GM18502 (cell line): ENCODE data around the gene SNRK.

Source experiments
- ATAC-seq: cut with Tn5 transposase; IDR thresholded peaks from one replicate; pipeline ENCODE4 v1.9.1; 2021; ENCODE audit warnings: mild to moderate bottlenecking; ENCODE audit not compliant: unreplicated experiment, poor library complexity

The SNRK gene

DNA sequence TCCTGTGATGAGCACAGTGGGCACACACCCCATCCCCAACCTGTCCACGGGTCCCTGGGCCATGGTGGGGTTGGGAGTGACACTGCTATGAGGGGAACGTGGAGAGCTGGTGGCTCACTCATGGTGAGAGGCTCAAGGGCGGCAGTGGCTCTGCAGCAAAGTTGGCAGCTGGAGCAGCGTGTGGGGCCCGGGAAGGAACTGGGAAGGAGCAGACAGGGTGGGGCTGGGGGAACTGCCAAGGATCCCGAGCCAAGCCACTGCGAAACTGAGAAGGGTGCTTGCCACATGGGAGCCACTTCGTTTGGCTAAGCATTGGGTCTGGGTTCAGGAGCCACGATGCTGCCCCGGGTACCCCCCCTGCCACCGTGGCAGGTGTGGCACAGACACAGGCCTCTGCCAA, 80.1 kb downstream of the SNRK start:
- no peak for ATAC-seq

DNA sequence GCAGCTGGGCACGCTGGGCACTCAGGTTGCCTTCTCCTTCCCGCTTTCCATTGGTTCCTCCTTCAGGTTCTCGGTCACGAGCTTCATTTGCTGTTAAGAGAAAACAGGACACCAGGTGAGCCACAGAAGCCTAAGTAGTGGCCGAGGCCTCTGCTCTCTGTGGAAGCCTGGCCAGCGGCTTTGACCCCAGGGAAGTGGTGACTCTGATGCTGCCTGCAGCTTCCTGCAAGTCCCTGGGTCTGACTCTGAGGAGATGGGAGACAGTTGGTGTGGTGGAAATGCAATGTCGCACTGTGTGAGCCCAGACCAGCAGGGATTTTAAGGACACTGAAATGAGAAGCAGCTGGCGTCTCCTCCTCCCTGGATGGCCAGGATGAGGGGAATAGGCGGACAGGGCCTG, 80.5 kb downstream of the SNRK start:
- no peak for ATAC-seq

DNA sequence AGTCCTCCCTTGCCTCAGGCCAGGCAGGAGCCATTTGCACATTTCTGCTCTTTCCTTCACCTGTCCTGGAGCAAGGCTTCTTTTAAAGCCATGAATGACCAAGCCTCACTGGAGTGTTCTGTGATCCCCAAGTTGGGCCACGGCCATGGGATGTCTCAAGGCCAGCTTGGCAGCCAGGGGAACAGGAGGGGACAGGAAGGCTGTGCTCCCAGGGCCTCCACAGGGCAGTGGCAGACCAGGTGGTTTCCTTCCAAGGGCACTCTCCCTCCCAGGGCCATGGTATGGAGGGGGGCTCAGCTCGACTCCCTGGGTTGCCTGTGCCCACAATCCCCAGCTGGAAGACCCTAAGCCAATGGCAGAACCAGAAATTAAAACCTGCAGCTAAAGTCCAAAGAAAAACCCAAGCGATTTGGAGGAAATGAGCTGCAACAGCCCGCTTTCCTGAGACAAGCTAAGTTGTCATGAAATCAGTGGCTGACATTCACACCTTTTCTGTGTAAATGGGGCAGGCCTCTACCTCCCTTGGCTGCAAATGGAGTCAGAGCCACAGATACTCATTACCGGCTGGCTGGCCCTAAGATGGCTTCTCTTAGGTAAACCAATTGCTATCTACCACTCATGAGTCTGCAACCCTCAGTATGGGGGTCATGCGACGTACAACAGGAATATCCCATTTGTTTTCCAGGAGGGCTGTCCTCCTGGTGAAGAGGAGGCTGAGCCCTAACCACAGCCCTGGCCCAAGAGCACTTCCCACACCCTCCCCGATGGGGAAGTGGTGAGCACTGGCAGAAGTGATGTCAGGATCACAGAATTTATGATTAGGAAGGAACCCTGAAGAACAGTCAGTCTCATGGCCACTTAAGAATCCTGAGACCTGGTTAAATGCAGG, 83.3 kb downstream of the SNRK start:
- no peak for ATAC-seq

DNA sequence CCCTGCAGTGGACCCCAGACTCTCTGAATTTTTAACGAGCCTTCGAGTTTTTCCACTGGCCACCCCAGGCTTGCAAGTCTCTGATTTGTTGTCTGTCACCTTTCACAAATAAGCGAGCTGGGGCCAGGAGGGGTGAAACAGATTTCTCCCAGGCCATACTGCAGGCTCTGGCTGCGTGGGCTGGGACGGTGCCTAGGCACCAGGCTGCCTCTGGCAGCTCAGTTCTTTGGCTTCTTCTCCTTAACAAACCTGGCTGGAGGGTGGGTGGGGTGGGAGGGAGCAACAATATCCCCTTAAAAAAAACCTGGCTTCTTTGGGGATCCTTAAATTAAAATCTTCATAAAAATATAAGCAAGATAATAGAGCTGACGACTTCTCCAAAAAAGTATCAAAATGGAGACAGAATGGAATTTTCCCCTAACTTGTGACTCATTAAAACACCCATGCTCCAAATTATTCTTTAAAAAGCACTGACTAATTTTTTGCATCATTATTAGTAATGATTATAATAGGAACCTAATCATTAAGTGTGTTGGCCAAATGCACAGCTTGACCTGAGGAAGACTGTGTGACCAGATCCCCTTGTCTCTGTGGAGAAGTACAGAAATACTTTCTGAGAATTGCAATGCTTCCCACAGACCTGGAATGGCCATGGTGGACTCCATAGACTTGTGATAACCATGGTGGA, 84.1 kb downstream of the SNRK start:
- ATAC-seq = no peak

DNA sequence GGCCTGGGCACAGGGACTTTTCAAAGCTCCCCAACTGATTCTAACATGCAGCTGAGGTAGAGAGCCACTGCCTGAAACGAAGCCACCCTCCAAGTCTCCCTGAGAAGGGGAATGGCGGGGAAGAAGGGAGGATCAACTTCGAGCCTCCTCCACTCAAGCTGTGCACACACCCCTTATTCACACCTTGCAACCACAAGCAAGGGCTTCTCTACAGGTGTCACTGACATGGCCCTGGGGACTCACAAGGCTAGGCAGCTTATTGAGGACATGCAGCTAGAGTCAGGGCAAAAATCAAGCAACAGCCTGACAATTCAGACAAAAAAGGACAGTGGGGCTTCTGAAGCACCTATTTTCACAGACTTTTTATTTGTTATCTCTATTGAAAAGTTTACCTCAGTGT, 85.2 kb downstream of the SNRK start:
- no peak for ATAC-seq

DNA sequence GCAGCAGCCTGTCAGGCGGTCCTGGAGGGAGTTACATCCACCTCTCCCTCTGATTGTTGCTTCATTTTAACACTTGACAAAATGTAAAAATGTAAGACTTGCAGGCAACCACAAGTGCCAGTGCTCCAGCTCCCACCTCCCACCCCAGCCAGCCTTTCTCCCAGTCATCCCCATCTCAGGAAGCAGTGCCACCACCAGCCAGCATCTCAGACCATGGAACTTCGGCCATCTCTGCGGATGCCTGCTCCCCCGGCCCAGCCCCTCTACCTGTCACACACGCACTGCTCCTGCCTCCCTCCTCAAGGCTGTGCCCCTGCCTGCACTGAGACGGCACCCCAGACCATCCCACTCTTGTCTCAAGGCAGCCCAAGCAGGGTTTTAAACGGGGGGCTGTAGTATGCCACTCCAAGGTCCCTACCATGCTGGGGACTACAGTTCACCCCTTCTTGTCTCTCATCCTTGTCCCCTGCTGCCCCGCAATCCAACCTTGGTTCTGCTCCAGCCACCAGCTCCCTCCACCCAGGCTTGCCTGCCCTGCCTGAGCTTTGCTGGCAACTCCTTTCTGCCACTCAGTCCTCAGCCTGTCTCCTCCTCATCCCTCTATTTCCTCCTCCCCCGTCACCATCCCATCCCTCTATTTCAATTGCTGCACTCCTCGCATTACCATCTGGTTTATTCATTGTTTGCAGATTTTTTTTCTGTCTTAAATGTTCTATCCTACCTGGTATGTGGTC, 85.8 kb downstream of the SNRK start:
- no peak for ATAC-seq

DNA sequence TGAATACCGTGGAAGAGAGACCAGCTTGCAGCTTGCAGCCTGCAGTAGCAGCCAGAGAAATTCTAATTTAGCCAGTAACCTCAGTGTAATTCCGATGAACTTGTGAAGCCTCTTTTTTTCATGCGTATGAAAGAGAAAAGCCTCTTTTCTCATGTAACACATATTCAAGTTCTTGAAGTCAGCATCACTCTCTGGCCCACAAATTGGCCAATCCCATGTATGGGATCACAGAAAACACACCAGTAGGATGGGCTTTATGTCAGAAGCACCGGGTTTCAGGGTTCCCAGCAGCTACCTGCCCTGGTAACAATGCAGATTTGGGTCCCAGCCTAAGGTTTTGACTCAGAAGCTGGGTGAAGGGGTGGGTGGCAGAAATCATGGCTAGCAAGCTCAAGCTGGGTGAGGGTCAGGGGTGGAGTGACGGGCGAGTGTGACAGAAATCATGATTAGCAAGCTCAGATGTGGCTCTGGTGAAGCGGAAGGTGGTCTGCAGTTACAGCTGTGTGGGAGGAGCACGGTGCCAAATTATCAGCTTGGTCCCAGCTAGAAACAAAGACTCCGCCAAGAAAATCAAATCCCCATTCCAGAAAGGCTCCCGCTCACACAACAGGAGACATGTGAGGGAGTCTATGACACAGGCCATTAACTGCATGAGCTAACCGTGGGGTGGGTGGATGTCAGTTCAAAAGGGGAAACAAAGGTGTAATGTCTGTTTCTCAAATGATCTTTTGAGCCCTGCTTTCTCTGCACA, 86.6 kb downstream of the SNRK start:
- ATAC-seq = no peak

DNA sequence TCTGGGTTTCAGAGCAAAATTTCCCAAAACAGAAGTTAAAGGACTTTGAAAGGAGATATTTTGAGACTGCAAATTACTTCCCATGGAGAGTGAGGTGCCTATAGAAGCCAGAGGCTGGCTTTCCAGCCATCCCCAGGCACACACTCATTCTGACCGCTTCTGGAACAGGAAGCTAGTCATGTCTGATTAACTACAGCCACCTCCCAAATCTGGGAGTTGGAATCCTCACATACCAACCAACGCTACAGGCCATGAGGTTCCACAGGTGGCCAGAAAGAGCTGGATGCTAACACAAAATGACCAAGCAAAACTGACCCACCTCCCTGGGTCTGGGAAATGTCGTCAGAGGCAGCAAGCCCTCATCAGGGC, 87.2 kb downstream of the SNRK start:
- no peak for ATAC-seq

DNA sequence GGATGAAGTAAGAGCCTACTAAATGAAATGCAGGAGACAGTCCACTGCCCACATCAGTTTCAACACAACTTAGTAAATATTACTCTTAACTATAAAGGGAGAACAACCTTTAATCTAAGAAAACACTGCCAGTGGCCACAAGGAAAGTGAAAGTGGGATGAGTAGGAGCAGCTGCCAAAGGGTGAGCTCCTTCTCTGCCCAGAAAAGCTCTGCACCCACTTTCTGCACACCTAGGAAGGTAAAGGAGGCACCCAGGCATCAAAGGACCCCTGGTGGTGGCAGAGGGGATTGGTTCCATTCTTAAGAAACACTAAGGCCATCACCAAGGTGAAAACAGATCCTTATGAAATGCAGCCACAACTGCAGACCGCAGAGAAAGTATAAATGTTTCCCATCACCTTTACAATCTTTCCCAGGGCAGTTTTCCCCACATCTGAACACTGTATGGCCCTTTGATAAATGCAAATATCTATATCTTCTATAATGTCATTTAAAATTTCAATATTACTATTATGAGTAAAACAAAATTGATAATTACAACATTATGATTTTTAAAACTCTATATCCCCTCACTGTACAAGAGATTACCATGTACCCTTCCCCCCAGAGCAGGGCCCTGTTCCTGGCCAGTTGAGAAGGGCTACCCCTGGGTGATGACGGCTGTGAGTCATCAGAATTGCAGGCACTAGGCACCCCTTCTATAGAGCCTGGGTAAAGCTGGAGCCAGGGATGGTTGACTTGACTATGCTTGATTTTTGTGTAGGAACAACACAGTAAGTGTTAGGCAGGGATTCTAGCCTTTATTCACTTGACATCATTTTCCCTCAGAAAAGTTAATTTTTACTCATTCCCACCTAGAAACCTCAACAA, 92.0 kb downstream of the SNRK start:
- ATAC-seq = peak; percentile 66

DNA sequence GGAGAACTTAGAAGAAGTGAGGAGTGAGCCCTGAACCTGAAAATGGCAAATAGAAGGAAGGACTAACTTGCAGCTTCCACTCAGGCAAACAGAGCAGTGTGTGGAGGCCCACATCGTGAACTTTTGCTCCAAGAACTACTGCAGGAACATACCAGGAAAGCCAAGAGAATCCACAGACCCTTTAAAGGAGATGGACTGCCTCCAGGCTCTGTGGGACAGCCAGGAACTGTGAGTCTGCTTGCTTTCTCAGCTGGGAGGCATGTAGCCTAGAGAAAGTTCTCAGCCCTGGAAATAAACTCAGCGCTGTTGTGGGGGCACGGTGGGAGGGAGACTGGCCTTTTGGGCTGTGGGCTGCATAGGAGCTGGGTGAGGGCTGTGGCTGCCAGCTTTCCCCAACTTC, 93.0 kb downstream of the SNRK start:
- no peak for ATAC-seq

DNA sequence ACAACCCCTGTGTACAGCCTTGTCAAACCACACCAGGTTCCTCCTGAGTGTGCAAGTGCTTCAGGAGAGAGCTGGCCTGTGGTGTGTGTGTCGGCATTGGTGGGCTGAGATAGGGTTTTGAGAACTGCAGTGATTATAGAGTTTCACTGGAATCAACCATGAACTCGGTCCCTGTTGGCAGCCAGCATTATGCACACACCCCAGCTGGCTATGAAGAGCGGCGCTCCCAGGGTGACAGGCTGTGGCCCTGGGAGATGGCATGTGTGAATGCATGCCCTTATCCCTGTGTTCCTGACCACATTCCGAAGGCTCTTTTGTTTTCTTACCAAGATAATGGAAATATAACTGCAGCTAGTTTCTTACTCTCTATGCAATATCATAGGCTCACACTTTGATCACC, 101.8 kb downstream of the SNRK start:
- ATAC-seq = no peak

DNA sequence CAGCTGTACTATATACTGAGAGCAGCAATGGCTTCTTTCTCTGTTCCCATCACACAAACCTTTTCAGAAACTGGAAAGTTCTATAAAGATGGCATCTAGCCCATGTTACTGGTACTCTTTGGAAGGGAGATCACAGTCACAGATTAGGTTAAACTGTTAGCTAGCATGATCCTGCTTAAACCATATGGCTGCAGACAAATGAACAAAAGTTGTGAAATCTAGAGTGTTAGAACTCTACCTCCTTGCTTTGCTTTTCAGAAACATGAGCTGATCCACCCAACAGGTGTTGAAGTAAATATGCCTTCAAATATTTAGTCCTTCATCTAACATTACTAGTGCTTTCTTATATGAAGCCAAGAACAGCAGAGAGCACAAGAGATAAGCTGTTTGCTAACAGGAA, 102.6 kb downstream of the SNRK start:
- ATAC-seq = no peak

DNA sequence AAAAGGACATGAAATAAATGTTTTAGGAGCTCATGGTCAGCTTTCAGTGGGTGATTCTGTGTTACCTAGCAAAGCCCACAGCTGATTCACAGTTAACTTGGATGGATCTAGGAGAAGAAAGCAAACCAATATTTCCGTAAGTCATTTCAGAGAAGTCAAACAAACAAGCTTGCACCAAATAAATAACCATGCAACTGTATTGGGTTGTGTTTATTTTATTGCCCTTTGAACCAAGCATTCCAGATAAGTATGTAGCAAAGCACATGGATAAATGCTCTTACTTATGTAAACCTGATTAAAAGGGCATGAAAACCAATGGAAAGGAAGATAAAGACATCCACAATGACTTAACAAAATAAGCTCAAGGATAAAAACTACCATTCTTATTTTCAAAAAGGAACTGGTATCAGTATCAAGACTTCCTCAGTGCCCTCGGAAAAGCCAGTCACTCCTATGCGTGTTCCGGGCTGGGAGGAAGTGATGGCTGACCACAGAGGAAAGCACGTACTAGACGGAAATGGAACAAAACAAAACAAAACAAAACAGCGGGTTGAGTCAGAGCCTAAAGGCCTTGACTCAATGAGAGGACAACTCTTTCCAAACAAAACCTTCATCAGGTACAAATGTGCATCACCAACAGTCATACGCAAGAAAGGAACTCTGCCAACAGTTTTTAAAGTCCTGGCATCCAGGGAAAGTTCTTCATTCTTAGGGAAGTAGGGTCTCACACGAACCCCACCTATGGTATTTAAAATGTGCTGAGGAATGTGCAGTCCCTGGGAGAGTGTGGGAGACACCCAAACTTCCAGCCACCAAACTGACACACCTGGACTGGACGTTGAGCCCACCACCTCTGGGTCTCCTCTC, 103.3 kb downstream of the SNRK start:
- no peak for ATAC-seq

DNA sequence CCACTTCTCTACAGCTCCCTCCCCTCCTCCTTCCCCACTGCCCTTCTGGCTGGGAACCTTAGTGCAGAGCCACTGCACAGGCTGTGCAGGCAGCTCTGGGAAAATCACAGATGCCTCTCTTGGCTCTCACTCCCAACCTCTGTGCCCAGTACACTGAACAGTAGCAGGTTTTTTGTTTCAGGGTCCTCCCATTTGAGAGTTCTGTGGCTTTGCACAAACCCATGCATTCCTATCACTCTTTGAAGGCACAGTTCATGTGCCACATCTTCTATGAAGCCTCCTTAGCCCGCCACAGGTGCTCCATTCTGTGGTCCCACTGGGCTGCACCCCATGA, 103.9 kb downstream of the SNRK start:
- ATAC-seq = no peak

DNA sequence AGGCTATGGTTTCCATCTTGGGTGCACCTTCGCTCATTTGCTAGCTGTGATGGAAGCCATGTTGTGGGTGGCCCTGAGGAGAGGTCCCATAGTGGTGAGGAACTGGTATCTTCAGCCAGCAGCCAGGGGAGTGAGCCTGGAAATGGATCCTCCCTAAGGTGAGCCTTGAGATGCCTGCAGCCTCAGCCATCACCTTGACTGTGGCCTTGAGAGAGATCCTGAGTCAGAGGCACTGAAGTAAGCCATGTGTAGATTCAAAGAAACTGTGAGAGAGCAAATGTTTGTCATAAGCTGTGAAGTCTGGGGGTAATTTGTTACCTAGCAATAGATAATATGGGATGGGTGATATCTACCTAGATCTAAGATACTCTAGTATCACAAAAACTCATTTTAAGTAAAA, 105.3 kb downstream of the SNRK start:
- no peak for ATAC-seq

DNA sequence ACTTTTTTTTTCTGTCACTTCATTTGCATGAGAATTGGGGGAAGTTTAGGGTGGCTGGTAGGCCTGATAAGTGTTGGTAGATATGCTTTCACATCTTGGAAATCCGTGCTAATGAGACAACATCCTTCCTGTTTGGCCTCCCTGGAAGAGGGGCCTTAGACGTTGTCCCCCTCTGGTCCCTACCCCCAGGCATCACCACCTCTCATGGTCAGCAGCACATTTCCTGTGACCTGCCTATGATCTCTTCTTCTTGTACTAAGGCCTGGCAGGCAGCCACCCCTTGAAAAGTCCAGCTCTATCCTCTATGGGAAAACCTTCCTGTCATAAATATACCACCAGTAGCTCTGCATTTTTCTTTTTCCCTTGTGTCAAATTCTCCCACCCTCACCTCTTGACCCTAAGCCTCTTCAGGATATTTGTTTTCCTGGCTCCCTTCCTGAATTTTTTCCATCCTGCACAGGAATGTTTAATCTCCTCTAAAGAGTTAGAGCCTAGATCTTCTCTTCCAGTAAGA, 107.8 kb downstream of the SNRK start:
- no peak for ATAC-seq

DNA sequence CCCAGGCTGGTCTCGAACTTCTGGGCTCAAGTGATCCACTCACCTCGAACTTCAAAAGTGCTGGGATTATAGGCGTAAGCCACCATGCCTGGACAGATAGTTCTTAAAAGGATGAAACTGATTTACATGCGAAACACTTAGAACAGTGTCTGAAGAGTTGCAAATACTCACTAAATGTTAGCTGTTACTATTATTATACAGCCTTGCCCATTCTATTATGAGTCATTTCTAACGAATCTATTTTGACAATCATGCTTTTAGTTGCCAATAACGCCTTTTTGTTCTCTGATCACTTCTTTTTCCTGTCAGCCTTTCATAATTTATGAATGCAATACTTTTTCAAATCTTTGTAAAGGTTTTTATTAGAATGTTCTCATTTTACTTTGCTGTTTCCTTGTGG, 112.7 kb downstream of the SNRK start:
- ATAC-seq = no peak

DNA sequence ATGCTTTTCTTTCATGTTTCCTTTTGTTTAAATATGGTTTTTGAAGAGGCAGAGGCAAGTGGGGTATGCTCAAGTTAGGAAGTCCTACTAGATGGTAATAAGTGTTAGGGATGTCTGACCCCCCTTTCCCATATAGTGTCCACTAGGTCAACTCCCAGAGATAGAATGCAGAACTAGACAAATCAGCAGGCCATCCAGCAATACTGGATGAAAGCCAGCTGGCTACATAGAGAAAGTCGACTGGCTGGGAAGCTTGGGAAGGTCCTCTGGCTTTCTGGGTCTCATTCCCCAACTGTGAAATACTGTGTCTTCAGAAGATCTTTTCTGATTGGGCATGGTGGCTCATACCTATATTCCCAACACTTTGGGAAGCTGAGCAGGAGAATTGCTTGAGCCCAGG, 113.8 kb downstream of the SNRK start:
- no peak for ATAC-seq
